ENCODE measurements around the gene GALNT18. TPM values are rescaled to one million over a fixed set of nuclear protein-coding genes. Genes with fewer than 3 reads are reported as not detected.

GALNT18 gene
- total RNA-seq, 1 donor from 2014 or later: 22.1 TPM

DNA sequence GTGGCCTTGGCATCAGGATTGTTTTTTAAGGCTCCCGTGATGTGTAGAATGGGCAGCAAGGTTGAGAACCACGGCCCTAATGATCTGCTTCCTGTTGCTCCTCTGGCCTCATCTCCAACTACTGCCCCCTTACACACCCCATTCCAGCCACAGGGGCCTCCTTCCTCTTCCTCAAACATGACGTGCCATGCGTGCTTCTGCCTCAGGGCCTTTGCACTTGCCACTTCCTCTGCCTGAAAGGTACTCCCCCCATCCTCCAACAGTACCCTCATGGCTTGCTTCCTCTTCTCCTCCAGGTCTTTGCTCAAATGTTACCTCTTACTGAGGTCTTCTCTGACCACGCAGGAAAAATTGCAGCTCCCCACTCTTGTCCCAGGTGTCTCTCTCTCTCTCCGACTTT lies 174.8 kb downstream of the GALNT18 start:
- peaks cover 10% of the 10 kb centered on the region for H3K4me1 ChIP-seq
- DNase-seq (ENCODE audit: extremely low spot score in 2 of 2): no peak
- TF ChIP-seq POLR2AphosphoS5 (IDR thresholded peaks at IDR 0.05; ENCODE audit: insufficient read depth in 1 of 2, low read depth in 1 of 2) (no peak), POLR2A (IDR thresholded peaks at IDR 0.05) (no peak)
- TF ChIP-seq, protein P1, sequence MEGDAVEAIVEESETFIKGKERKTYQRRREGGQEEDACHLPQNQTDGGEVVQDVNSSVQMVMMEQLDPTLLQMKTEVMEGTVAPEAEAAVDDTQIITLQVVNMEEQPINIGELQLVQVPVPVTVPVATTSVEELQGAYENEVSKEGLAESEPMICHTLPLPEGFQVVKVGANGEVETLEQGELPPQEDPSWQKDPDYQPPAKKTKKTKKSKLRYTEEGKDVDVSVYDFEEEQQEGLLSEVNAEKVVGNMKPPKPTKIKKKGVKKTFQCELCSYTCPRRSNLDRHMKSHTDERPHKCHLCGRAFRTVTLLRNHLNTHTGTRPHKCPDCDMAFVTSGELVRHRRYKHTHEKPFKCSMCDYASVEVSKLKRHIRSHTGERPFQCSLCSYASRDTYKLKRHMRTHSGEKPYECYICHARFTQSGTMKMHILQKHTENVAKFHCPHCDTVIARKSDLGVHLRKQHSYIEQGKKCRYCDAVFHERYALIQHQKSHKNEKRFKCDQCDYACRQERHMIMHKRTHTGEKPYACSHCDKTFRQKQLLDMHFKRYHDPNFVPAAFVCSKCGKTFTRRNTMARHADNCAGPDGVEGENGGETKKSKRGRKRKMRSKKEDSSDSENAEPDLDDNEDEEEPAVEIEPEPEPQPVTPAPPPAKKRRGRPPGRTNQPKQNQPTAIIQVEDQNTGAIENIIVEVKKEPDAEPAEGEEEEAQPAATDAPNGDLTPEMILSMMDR (IDR thresholded peaks at IDR 0.05): no peak

DNA sequence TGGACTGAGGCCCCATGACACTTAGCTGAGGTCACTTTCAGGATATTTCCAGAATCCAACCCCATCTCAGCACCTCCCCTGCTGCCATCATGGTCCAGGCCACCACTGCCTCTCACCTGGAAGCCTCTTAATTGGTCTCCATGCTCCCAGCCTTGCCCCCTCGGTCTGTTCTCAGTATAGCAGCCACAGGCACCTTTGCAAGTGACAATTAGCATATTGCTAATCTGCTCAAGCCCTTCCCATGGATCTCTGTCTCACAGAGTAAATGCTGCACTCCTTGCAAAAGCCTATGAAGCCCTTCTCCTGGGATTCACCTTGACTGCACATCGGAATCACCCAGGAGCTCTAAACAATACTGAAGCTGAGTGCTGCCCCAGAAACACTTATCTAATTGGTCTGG lies 175.2 kb downstream of the GALNT18 start:
- no peak for DNase-seq (ENCODE audit: extremely low spot score in 2 of 2)
- Histone ChIP-seq H3K4me3 (no peak overlapping the region), H3K9me3 (no peaks in the 10 kb centered on the region), H3K4me1 (peaks cover 10% of the 10 kb centered on the region), H3K36me3 (no peaks in the 10 kb centered on the region), H3K27me3 (no peaks in the 10 kb centered on the region), H3K27ac (no peak overlapping the region)
- intact Hi-C loops (cut with DNase I): loop anchor here (10.0 kb wide), 1 partner anchor 1278 kb away; no protein-coding TSS in a partner anchor
- TF ChIP-seq, protein P1 (IDR thresholded peaks at IDR 0.05): no peak
- TF ChIP-seq POLR2AphosphoS5 (IDR thresholded peaks at IDR 0.05; ENCODE audit: insufficient read depth in 1 of 2, low read depth in 1 of 2) (no peak), POLR2A (IDR thresholded peaks at IDR 0.05) (no peak)

More for the DNA sequence above, 174.8 kb downstream of the GALNT18 start:
- H3K27ac ChIP-seq: no peak overlapping the region
- no peak overlapping the region for H3K4me3 ChIP-seq
- H3K36me3 ChIP-seq: no peaks in the 10 kb centered on the region
- intact Hi-C loops (cut with DNase I): loop anchor here (10.0 kb wide), 1 partner anchor 1278 kb away; no protein-coding TSS in a partner anchor
- H3K27me3 ChIP-seq: no peaks in the 10 kb centered on the region
- no peaks in the 10 kb centered on the region for H3K9me3 ChIP-seq

DNA sequence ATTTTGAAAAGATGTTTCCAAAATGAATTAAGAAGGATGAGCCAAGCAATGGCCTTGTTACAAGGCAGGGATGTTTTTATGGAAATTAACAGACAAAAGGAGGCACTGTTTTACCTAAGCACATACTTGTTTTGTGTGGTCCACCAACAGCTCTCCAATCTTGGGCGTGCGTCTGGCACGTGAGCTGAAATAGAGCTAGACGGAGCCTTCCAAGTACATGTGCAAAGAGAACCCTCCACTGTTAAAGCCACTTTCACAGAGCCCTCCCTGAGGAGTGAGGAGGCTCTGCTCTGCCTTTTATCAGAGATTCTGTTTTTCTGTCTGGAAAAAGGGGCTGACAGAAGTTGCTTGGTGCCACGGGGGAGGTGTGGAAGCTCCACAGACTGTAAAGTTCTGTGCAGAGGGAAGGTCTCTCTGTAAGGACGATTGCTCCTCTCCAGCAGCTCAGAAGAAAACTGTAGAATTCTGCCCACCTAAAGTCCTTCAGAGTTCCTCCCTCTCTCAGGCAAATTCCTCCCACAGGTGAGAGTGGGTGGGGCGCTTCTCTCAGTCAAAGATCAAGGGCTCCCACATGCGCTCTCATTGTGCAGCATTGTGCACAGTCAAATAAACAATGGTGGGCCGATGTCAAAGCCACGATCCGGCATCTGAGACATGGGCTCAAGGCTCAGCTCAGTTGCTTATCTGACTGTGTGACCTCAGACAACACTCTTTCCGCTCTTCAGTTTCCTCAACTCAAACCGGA lies 176.2 kb downstream of the GALNT18 start:
- intact Hi-C loops (cut with DNase I): loop anchor here (10.0 kb wide), 1 partner anchor 1279 kb away; no protein-coding TSS in a partner anchor
- H3K4me3 ChIP-seq: no peak overlapping the region
- DNase-seq (ENCODE audit: extremely low spot score in 2 of 2): no peak
- H3K4me1 ChIP-seq: peaks cover 10% of the 10 kb centered on the region
- no peak overlapping the region for H3K27ac ChIP-seq
- H3K36me3 ChIP-seq: no peaks in the 10 kb centered on the region
- TF ChIP-seq, protein P1 (IDR thresholded peaks at IDR 0.05): no peak
- no peak for TF ChIP-seq POLR2A (IDR thresholded peaks at IDR 0.05)
- no peak for TF ChIP-seq POLR2AphosphoS5 (IDR thresholded peaks at IDR 0.05; ENCODE audit: insufficient read depth in 1 of 2, low read depth in 1 of 2)
- no peaks in the 10 kb centered on the region for H3K9me3 ChIP-seq
- H3K27me3 ChIP-seq: no peaks in the 10 kb centered on the region

DNA sequence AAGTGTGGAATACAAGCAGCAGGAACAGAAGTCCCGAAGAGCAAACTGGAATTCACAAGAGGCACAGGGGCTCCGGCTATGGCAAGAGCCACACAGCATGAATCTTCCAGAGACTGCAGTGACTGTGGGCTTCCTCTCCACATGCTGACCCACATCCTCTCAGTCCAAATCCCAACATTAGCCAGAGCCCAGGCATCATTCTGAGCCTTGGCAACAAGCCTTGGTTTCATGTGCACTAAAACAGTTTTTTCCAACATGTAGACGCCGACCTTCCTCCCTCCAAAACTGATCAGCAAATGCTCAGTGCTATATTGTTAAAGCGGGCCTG lies 177.0 kb downstream of the GALNT18 start:
- H3K36me3 ChIP-seq: no peaks in the 10 kb centered on the region
- H3K27me3 ChIP-seq: no peaks in the 10 kb centered on the region
- no peaks in the 10 kb centered on the region for H3K9me3 ChIP-seq
- H3K4me1 ChIP-seq: peaks cover 10% of the 10 kb centered on the region
- TF ChIP-seq, protein P1 (IDR thresholded peaks at IDR 0.05): no peak
- TF ChIP-seq POLR2AphosphoS5 (IDR thresholded peaks at IDR 0.05; ENCODE audit: insufficient read depth in 1 of 2, low read depth in 1 of 2): no peak
- TF ChIP-seq POLR2A (IDR thresholded peaks at IDR 0.05): no peak
- intact Hi-C loops (cut with DNase I): loop anchor here (10.0 kb wide), 1 partner anchor 1280 kb away; no protein-coding TSS in a partner anchor
- DNase-seq (ENCODE audit: extremely low spot score in 2 of 2): no peak
- no peak overlapping the region for H3K4me3 ChIP-seq
- H3K27ac ChIP-seq: no peak overlapping the region
